ENCODE data around the gene MTHFD1L.
"Not testable (repeated sequence)": the region's sequence is repeated elsewhere in the genome, so short reads cannot be mapped to it uniquely, and the experiment has no call there.

MTHFD1L gene

GRCh38 chr6:150846641-150847040 lies 18.9 kb upstream of the MTHFD1L start:
- H3K4me1 ChIP-seq (ENCODE audit: control insufficient read depth, insufficient read depth, low read length): no peaks in the 10 kb centered on the region
- H3K4me2 ChIP-seq (ENCODE audit: low read length): no peak overlapping the region
- no peak overlapping the region for H3K9ac ChIP-seq (ENCODE audit: low read depth, low read length)
- no peaks in the 10 kb centered on the region for H3K27me3 ChIP-seq (ENCODE audit: control insufficient read depth, insufficient read depth, low read length)
- no peak overlapping the region for H3K4me3 ChIP-seq (ENCODE audit: low read length)
- H3K36me3 ChIP-seq (ENCODE audit: insufficient read depth, low read length): no peaks in the 10 kb centered on the region
- no peaks in the 10 kb centered on the region for H3K9me3 ChIP-seq (replicated peaks; ENCODE audit: low read length)

DNA sequence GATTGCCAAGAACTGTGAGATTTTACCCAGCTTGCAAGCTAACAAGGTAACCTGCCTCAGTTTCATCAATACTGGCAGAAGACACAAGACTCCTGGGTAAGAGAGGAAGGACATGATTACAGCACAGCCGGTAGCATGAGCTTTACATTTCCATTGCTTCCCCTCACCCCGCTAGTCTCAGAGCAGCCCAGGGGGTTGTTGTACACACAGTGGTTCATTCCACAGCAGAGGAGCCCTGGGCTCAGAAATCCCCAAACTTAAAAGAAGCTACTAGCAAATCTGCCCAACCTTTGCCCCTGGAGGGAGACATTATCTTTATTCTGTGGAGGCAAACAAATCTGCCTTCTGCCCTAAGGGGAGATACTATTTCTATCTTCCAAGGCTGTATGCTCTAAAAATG lies 17.1 kb upstream of the MTHFD1L start:
- Histone ChIP-seq H3K4me2 (ENCODE audit: low read length) (no peak overlapping the region), H3K4me3 (ENCODE audit: low read length) (no peak overlapping the region), H3K4me1 (ENCODE audit: control insufficient read depth, insufficient read depth, low read length) (no peaks in the 10 kb centered on the region), H3K36me3 (ENCODE audit: insufficient read depth, low read length) (no peaks in the 10 kb centered on the region), H3K27me3 (ENCODE audit: control insufficient read depth, insufficient read depth, low read length) (no peaks in the 10 kb centered on the region), H3K9me3 (replicated peaks; ENCODE audit: low read length) (no peaks in the 10 kb centered on the region), H3K9ac (ENCODE audit: low read depth, low read length) (no peak overlapping the region)

- not testable (repeated sequence) for H3K9ac ChIP-seq (ENCODE audit: low read depth, low read length); H3K4me3 ChIP-seq (ENCODE audit: low read length); H3K27me3 ChIP-seq (ENCODE audit: control insufficient read depth, insufficient read depth, low read length); H3K9me3 ChIP-seq (replicated peaks; ENCODE audit: low read length); H3K36me3 ChIP-seq (ENCODE audit: insufficient read depth, low read length); H3K4me2 ChIP-seq (ENCODE audit: low read length)
- peaks cover 21% of the 10 kb centered on the region for H3K4me1 ChIP-seq (ENCODE audit: control insufficient read depth, insufficient read depth, low read length)
These were observed 11.1 kb upstream of the MTHFD1L start for GRCh38 chr6:150854392-150854791.

DNA sequence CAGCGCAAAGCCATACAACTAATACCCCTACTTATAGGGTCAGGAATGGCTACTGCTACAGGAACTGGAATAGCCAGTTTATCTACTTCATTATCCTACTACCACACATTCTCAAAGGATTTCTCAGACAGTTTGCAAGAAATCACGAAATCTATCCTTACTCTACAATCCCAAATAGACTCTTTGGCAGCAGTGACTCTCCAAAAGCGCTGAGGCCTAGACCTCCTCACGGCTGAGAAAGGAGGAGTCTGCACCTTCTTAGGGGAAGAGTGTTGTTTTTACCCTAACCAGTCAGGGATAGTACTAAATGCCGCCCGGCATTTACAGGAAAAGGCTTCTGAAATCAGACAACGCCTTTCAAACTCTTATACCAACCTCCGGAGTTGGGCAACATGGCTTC lies 10.3 kb upstream of the MTHFD1L start:
- not testable (repeated sequence) for H3K9me3 ChIP-seq (replicated peaks; ENCODE audit: low read length); H3K9ac ChIP-seq (ENCODE audit: low read depth, low read length); H3K4me2 ChIP-seq (ENCODE audit: low read length); H3K4me3 ChIP-seq (ENCODE audit: low read length); H3K27me3 ChIP-seq (ENCODE audit: control insufficient read depth, insufficient read depth, low read length); H3K36me3 ChIP-seq (ENCODE audit: insufficient read depth, low read length)
- H3K4me1 ChIP-seq (ENCODE audit: control insufficient read depth, insufficient read depth, low read length): peaks cover 21% of the 10 kb centered on the region

DNA sequence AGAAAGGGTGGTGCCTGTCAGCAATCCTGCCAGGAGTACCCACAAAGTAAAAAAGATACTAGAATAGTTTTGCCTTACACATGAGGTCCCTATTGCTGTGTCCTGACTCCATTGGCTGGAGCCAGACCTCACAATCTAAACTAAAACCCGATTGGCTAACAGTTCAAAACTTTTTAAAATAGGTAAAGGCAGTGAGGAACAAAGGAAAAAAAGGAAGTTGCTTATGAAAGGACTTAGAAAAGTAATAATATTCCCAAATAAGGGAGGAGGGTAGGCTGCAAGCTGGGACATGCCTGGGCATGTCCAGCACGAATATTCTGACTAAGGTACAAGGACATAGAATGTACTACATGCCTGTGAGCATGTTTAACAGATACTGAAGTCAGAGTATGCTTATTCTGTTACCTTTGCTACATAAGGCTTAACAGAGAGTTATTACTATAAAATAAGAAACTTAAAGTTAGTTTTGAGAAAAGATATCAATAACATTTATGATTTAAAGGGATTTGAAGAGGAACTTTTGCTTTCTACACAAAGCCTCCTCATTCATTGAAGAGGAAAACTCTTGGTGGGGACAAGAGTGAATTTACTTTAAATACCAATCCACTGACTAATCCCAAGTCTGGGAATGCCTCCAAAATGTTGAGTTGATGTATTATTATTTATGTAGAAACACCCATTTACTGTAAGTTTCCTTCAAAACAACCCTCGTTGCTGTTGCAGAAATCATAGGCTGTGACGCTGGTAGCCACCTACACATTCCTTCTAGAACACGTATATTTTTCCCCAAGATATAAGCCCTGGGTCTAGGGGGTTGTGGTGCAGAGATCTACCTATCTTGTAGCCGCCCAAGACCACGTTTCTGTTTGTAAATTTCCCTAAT lies 8.2 kb upstream of the MTHFD1L start:
- Histone ChIP-seq H3K36me3 (ENCODE audit: insufficient read depth, low read length) (no peaks in the 10 kb centered on the region), H3K27me3 (ENCODE audit: control insufficient read depth, insufficient read depth, low read length) (no peaks in the 10 kb centered on the region), H3K9ac (ENCODE audit: low read depth, low read length) (peak overlapping the region; percentile 76), H3K4me3 (ENCODE audit: low read length) (peak overlapping the region; percentile 49), H3K9me3 (replicated peaks; ENCODE audit: low read length) (no peaks in the 10 kb centered on the region), H3K4me2 (ENCODE audit: low read length) (peak overlapping the region; percentile 69), H3K4me1 (ENCODE audit: control insufficient read depth, insufficient read depth, low read length) (peaks cover 21% of the 10 kb centered on the region)

DNA sequence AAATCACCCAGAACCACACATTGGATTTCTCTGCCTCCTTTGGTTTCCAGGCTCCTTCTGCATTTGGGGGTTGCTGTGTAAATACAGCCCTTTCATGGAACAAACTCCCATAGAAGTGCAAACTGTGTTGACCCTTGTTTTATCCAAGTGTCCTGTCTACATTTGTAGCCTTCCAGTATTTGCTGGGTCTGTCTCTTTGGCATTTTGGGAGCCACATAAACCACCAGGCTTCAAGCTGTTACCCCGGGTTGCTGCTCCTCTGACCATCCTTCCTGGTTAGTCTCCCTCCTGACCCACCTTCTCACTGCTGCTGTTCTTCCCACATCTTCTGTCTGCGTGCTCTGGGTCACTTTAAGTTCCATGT lies 7.6 kb upstream of the MTHFD1L start:
- H3K4me3 ChIP-seq (ENCODE audit: low read length): peak overlapping the region; percentile 49
- H3K4me2 ChIP-seq (ENCODE audit: low read length): peak overlapping the region; percentile 69
- H3K4me1 ChIP-seq (ENCODE audit: control insufficient read depth, insufficient read depth, low read length): peaks cover 21% of the 10 kb centered on the region
- peak overlapping the region; percentile 76 for H3K9ac ChIP-seq (ENCODE audit: low read depth, low read length)
- H3K36me3 ChIP-seq (ENCODE audit: insufficient read depth, low read length): no peaks in the 10 kb centered on the region
- H3K27me3 ChIP-seq (ENCODE audit: control insufficient read depth, insufficient read depth, low read length): no peaks in the 10 kb centered on the region
- no peaks in the 10 kb centered on the region for H3K9me3 ChIP-seq (replicated peaks; ENCODE audit: low read length)

DNA sequence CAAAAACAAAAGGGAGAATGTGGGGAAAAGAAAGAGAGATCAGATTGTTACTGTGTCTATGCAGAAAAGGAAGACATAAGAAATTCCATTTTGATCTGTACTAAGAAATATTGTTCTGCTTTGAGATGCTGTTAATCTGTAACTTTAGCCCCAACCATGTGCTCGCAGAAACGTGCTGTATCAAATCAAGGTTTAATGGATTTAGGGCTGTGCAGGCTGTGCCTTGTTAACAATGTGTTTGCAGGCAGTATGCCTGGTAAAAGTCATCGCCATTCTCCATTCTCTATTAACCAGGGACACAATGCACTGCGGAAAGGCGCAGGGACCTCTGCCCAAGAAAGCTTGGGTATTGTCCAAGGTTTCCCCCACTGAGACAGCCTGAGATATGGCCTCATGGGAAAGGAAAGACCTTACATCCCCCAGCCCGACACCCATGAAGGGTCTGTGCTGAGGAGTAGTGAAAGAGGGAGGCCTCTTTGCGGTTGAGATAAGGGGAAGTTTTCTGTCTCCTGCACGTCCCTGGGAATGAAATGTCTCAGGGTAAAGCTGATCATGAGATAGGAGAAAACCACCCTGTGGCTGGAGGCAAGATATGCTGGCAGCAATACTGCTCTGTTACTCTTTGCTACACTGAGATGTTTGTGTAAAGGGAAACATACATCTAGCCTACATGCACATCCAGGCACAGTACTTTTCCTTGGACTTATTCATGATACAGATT lies 3.9 kb upstream of the MTHFD1L start:
- H3K36me3 ChIP-seq (ENCODE audit: insufficient read depth, low read length); H3K4me3 ChIP-seq (ENCODE audit: low read length); H3K4me2 ChIP-seq (ENCODE audit: low read length); H3K9me3 ChIP-seq (replicated peaks; ENCODE audit: low read length); H3K27me3 ChIP-seq (ENCODE audit: control insufficient read depth, insufficient read depth, low read length); H3K9ac ChIP-seq (ENCODE audit: low read depth, low read length): not testable (repeated sequence)
- peaks cover 25% of the 10 kb centered on the region for H3K4me1 ChIP-seq (ENCODE audit: control insufficient read depth, insufficient read depth, low read length)

- H3K27me3 ChIP-seq (ENCODE audit: control insufficient read depth, insufficient read depth, low read length): no peaks in the 10 kb centered on the region
- no peak overlapping the region for H3K4me3 ChIP-seq (ENCODE audit: low read length)
- peaks cover 17% of the 10 kb centered on the region for H3K4me1 ChIP-seq (ENCODE audit: control insufficient read depth, insufficient read depth, low read length)
- H3K9ac ChIP-seq (ENCODE audit: low read depth, low read length): no peak overlapping the region
- H3K4me2 ChIP-seq (ENCODE audit: low read length): no peak overlapping the region
- H3K9me3 ChIP-seq (replicated peaks; ENCODE audit: low read length): no peaks in the 10 kb centered on the region
- H3K36me3 ChIP-seq (ENCODE audit: insufficient read depth, low read length): no peaks in the 10 kb centered on the region
These were observed 2.1 kb upstream of the MTHFD1L start for GRCh38 chr6:150863213-150863928.

GRCh38 chr6:150865043-150865405 lies 478 bp upstream of the MTHFD1L start:
- Histone ChIP-seq H3K36me3 (ENCODE audit: insufficient read depth, low read length) (no peaks in the 10 kb centered on the region), H3K9ac (ENCODE audit: low read depth, low read length) (peak overlapping the region; percentile 97)

DNA sequence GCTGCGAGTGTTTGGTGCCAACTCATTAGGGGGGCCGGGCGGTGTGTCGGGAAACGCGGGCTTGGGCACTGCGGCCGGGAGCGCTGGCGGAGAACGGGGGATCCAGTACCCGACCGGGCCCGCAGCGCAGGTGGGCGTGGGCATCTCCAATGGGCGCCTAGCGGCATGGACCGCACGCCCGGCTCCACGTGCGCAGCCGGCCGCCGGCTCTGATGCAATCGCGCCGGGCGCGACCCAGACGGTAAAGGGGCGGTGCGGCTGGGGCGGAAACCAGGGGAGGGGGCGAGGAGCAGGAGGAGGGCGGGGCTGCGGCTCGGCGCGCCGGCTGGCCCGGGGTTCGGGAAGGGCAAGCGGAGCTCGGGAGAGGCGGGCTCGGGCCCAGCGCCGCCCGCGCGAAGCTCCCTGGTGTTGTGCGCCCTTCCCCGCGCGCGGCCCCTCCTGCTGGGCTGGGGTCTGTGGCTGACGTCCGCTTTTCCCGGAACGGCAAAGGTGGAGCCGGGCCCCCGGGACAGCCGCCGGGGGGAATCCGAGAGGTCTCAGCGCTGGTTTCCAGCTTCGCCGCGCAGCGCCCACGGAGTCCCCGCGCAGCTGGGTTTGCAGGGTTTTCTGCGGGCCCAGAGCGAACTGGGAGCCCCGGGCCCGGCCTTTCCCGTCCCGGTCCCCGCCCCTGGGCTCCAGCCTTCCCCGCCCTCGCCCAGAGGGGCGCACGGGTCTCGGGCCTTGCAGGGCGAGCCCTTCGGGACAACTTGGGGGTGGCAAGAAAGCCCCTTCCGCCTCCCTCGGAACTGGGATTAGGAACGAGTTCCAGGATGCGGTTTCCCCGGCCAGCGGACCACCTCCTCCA lies 867 bp downstream of the MTHFD1L start:
- peak overlapping the region; percentile 79 for H3K4me3 ChIP-seq (ENCODE audit: low read length)
- peak overlapping the region; percentile 97 for H3K9ac ChIP-seq (ENCODE audit: low read depth, low read length)
- peaks cover 13% of the 10 kb centered on the region for H3K4me1 ChIP-seq (ENCODE audit: control insufficient read depth, insufficient read depth, low read length)
- H3K36me3 ChIP-seq (ENCODE audit: insufficient read depth, low read length): no peaks in the 10 kb centered on the region
- H3K4me2 ChIP-seq (ENCODE audit: low read length): peak overlapping the region; percentile 81
- no peaks in the 10 kb centered on the region for H3K27me3 ChIP-seq (ENCODE audit: control insufficient read depth, insufficient read depth, low read length)
- H3K9me3 ChIP-seq (replicated peaks; ENCODE audit: low read length): no peaks in the 10 kb centered on the region

More at GRCh38 chr6:150865043-150865405, 478 bp upstream of the MTHFD1L start:
- H3K4me1 ChIP-seq (ENCODE audit: control insufficient read depth, insufficient read depth, low read length): peaks cover 13% of the 10 kb centered on the region
- no peaks in the 10 kb centered on the region for H3K9me3 ChIP-seq (replicated peaks; ENCODE audit: low read length)
- peak overlapping the region; percentile 81 for H3K4me2 ChIP-seq (ENCODE audit: low read length)
- H3K27me3 ChIP-seq (ENCODE audit: control insufficient read depth, insufficient read depth, low read length): no peaks in the 10 kb centered on the region
- H3K4me3 ChIP-seq (ENCODE audit: low read length): peak overlapping the region; percentile 79

Data from skeletal muscle satellite cell (primary cell).